CD1c-positive myeloid dendritic cell (primary cell): ENCODE measurements around the gene PIK3R1.
A peak's percentile ranks its signal among the peaks of the same experiment; 100 is the strongest.

Experiments
- DNase-seq: peaks from one replicate; pipeline ENCODE4 v3.0.0-alpha.2; 2016; ENCODE audit errors: extremely low spot score

The PIK3R1 gene

GRCh38 chr5:68331192-68332079 lies 115.9 kb downstream of the PIK3R1 start:
- peak; percentile 89 for DNase-seq

DNA sequence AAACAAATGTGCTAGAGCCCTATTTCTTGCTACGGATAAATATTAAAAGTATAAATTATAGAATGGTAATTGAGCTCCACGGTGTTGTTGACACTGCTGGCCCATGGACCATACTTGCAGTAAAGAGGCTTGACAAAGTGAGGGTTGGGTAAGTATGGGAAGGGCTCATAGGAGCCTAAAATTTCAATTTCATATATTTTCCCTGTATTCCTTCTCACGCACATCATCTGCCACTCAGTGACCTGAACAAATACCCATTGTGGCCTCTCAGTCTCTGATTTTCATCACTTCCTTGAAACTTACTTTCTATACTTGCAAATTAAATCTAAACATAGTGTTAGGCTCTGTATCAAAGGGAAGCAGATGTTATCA lies 116.5 kb downstream of the PIK3R1 start:
- peak; percentile 31 for DNase-seq

GRCh38 chr5:68332556-68332955 lies 117.0 kb downstream of the PIK3R1 start:
- DNase-seq, result peak; percentile 25

- peak; percentile 76 for DNase-seq
Observed at GRCh38 chr5:68333649-68334552, 118.3 kb downstream of the PIK3R1 start.

DNA sequence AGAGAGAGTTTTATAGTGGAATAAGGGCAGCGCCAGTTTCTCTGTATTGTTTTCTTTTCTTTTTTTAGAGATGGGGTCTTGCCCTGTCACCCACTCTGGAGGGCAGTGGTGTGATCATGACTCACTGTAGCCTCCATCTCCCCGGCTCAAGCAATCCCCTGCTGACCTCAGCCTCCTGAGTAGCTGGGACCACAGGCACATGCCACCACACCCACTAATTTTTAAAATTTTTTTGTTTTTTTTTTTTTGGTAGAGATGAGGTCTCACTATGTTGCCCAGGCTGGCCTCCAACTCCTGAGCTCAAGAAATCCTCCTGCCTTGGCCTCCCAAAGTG lies 119.0 kb downstream of the PIK3R1 start:
- DNase-seq, result no peak

DNA sequence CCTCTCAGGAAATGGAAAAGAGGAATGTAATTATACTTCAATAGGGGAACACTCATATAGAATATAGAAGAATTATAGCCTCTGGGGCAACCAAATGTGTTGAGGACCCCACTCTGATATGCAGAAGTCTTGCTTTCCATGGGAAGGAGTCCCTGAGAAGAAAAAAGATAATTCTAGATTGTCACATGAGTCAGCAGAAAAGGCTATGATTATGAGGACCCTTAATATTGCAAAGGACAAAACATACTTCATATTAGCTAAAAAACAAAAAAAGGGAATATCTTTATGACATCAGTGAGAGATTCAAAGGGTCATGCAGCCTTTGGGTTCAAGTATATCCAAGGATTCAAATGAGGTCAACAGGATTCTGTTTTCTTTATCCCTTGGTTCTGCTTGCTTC lies 119.5 kb downstream of the PIK3R1 start:
- no peak for DNase-seq

- DNase-seq, result no peak
Observed at GRCh38 chr5:68336200-68336599, 120.6 kb downstream of the PIK3R1 start.

GRCh38 chr5:68337235-68337634 lies 121.7 kb downstream of the PIK3R1 start:
- DNase-seq, result no peak

GRCh38 chr5:68339921-68340321 lies 124.4 kb downstream of the PIK3R1 start:
- DNase-seq, result no peak

DNA sequence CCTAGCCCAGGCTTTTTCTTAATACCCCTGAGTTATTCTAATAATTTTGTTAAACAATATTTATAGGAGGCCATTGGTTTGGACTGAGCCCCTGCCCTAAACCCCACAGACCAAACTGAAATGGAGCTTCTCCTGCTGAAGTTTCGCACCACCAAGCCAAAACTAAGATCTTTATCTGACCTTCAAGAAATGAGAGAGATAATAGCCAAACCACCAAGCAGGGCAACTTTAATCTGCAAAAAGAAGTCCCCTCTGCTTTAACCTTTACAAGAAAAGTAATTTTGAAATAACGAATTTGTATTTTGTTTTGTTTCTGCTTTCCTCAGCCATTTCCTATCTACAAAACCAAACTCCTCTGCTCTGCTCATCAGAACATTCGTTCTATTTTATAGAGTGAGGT lies 125.5 kb downstream of the PIK3R1 start:
- DNase-seq, result no peak

DNA sequence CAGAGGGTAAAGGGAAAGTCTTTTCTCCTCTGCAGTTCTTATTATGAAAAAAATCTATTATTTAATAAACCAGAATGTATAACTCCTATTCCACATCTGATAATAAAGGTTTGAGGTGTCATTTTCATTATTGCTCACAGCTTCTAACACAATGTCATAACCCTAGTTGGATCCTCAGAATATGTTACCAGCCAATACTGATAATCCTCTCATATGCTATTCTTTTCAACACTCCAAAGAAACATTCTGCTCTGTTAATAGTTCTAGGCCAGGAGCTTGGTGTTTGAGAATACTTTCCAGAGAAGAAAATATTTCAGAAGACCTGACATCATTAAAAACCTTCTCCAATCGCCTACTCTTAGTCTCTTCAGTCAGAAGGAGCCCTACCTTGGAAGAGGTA lies 127.1 kb downstream of the PIK3R1 start:
- no peak for DNase-seq

DNA sequence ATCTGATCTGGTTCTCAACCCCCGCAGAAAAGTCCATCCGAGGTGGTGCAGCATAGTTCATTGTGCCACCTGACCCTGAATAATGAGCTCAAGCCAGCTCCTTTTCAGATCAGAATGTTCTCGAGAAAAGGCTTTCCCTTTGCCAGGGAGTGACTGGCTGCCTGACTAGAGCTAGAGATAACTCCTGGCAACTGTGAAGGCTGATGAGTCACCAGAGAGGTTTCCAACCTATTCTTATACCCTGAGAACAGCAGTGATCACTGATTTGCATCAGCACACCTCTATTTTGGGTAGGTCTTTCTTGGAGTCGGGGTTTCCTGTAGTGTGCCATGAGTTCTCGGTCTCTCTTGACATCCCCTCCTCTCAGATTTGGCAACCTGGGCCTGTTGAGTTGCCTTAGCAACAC lies 127.9 kb downstream of the PIK3R1 start:
- no peak for DNase-seq

GRCh38 chr5:68344447-68345111 lies 129.0 kb downstream of the PIK3R1 start:
- peak; percentile 23 for DNase-seq

DNA sequence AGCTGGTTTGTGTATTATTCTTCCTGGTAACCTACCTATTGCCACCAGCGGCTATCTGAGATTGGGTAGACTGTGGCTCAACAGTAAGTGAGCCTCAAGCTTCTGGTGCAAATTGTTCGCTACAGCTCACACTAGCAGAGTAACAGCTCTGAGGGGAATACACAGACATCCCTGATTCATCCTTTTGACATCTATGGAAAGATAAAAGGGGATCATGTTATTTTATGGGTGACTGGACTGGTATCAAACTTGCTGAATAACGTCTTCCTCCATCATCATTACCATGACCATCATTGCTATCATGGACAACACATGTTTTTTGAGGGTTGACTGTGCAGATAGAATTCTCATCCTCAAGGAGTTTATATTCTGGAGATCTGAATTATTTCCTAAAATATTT lies 129.6 kb downstream of the PIK3R1 start:
- no peak for DNase-seq

- no peak for DNase-seq
Observed at GRCh38 chr5:68345582-68345981, 130.0 kb downstream of the PIK3R1 start.

- peak; percentile 72 for DNase-seq
Observed at GRCh38 chr5:68347536-68347935, 132.0 kb downstream of the PIK3R1 start.

DNA sequence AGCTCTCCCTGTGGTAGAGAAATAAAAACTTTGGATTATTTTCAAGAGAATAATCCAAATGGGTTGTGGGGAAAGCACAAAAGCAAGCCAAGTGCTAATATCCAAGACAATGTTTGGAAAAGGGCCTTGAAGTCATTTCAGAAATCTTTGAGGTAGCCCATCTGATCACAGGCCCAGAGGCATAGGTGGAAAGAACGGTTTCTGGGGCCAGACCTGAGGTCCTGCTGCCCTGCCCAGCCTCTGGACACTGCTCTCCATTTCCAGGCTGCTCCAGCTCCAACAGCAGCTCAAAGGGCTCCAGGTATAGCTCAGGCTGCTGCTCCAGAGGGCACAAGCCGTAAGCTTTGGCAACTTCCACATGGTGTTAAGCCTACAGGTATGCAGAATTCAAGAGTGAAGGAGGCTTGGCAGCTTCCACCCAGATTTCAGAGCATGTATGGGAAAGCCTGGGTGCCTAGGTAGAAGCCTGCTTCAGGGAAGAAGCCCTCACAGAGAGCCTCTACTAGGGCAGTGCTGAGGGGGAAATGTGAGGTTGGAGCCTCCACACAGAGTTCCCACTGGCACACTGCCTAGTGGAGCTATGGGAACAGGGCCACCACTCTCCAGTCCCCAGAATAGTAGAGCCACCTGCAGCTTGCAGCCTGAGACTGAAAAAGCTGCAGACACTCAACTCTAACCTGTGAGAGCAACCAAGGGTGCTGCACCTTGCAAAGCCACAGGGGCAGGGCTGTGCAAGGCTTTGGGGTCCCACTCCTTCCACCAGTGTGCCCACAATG lies 133.1 kb downstream of the PIK3R1 start:
- no peak for DNase-seq

DNA sequence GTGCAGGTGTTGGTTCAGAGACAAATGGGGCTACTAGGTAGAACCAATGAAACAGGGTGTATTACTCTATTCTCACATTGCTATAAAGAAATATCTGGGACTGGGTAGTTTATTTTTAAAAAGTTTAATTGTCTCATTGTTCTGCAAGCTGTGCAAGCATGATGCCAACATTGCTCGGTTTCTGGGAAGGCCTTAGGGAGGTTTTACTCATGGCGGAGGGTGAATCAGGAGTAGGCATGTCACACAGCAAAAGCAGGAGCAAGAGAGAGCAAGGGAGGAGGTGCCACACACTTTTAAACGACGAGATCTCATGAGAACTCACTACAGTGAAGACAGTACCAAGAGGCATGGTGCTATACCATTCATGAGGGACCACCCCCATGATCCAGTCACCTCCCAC lies 134.6 kb downstream of the PIK3R1 start:
- no peak for DNase-seq
